HEK293 (cell line): ENCODE measurements around the gene SMIM36.

Experiments
- CTCF ChIA-PET: fragments of 350-600 bp; formaldehyde crosslinking; extraction: SDS; loops from one replicate; lab custom pipeline; 2021; ENCODE audit warnings: antibody characterized with exemption; lab: Yijun Ruan, JAX
- POLR2A ChIA-PET: fragments of 300-600 bp; formaldehyde crosslinking; extraction: SDS; loops from one replicate; lab custom pipeline; 2020; ENCODE audit warnings: antibody characterized with exemption, inconsistent platforms; lab: Yijun Ruan, JAX
- H3K27ac ChIP-seq: fragments of 200-500 bp; sonication (Bioruptor generic); 2 replicates; pipeline ENCODE4 v1.5.1; 2014; ENCODE audit warnings: low read depth, low read length, control low read depth, inconsistent platforms; ENCODE audit errors: extremely low read depth
- H3K36me3 ChIP-seq, 2 experiments: fragments of 200-500 bp in 1 of 2; sonication (Bioruptor generic) in 1 of 2; 1 replicate in 1 of 2; 2 replicates in 1 of 2; pipeline ENCODE4 v1.5.1; 2014 to 2017; ENCODE audit warnings: inconsistent platforms in 2 of 2, low read length in 2 of 2; ENCODE audit not compliant: control insufficient read depth in 2 of 2, insufficient read depth in 1 of 2
- H3K4me1 ChIP-seq: fragments of 200-500 bp; sonication (Bioruptor generic); 2 replicates; pipeline ENCODE4 v1.5.1; 2014; ENCODE audit warnings: mild to moderate bottlenecking, low read length, inconsistent platforms; ENCODE audit not compliant: control insufficient read depth, insufficient read depth
- H3K4me3 ChIP-seq: 2 replicates; pipeline ENCODE4 v1.5.1; 2011; ENCODE audit warnings: low read depth, mild to moderate bottlenecking, control low read depth, low read length, moderate library complexity
- H3K9me3 ChIP-seq: fragments of 200-500 bp; sonication (Bioruptor generic); 2 replicates; pipeline ENCODE4 v1.5.1; 2014; ENCODE audit warnings: low read depth, low read length, inconsistent platforms; ENCODE audit not compliant: control insufficient read depth, insufficient read depth
- ATF2 ChIP-seq: fragments of 450-650 bp; formaldehyde crosslinking; IDR thresholded peaks from 2 replicates; pipeline ENCODE4 v1.5.1; 2016; ENCODE audit warnings: missing biosample characterization, missing genetic modification characterization, low read depth
- BCL11B ChIP-seq: fragments of 450-650 bp; formaldehyde crosslinking; IDR thresholded peaks from 2 replicates; pipeline ENCODE4 v1.5.1; 2016; ENCODE audit warnings: low read depth, missing biosample characterization, missing genetic modification characterization
- SCRT1 ChIP-seq: fragments of 450-650 bp; formaldehyde crosslinking; IDR thresholded peaks from 2 replicates; pipeline ENCODE4 v1.5.1; 2016; ENCODE audit warnings: missing biosample characterization, missing genetic modification characterization, borderline replicate concordance
- YY2 ChIP-seq: fragments of 450-650 bp; formaldehyde crosslinking; IDR thresholded peaks from 2 replicates; pipeline ENCODE4 v1.5.1; 2016; ENCODE audit warnings: missing biosample characterization, missing genetic modification characterization
- ZBTB21 ChIP-seq: fragments of 450-650 bp; formaldehyde crosslinking; IDR thresholded peaks from 2 replicates; pipeline ENCODE4 v1.5.1; 2017; ENCODE audit warnings: missing biosample characterization, missing genetic modification characterization
- ZNF114 ChIP-seq: fragments of 450-650 bp; formaldehyde crosslinking; IDR thresholded peaks from 2 replicates; pipeline ENCODE4 v1.5.0; 2017; ENCODE audit warnings: missing biosample characterization, missing genetic modification characterization
- ZNF211 ChIP-seq: fragments of 450-650 bp; formaldehyde crosslinking; IDR thresholded peaks from 2 replicates; pipeline ENCODE4 v1.5.1; 2016; ENCODE audit warnings: low read depth, missing biosample characterization, missing genetic modification characterization
- ZNF23 ChIP-seq: fragments of 450-650 bp; formaldehyde crosslinking; IDR thresholded peaks from 2 replicates; pipeline ENCODE4 v1.5.1; 2016; ENCODE audit warnings: missing biosample characterization, missing genetic modification characterization, borderline replicate concordance
- ZNF248 ChIP-seq: fragments of 450-650 bp; formaldehyde crosslinking; IDR thresholded peaks from 2 replicates; pipeline ENCODE4 v1.5.1; 2017; ENCODE audit warnings: missing biosample characterization, missing genetic modification characterization
- ZNF350 ChIP-seq: fragments of 450-650 bp; formaldehyde crosslinking; IDR thresholded peaks from 2 replicates; pipeline ENCODE4 v1.5.0; 2017; ENCODE audit warnings: missing biosample characterization, mild to moderate bottlenecking, missing genetic modification characterization
- ZNF404 ChIP-seq: fragments of 450-650 bp; formaldehyde crosslinking; IDR thresholded peaks from 2 replicates; pipeline ENCODE4 v1.5.1; 2017; ENCODE audit warnings: missing biosample characterization, missing genetic modification characterization
- ZNF433 ChIP-seq: fragments of 450-650 bp; formaldehyde crosslinking; IDR thresholded peaks from 2 replicates; pipeline ENCODE4 v1.5.1; 2016; ENCODE audit warnings: missing biosample characterization, missing genetic modification characterization, low read depth
- ZNF621 ChIP-seq: fragments of 450-650 bp; formaldehyde crosslinking; IDR thresholded peaks from 2 replicates; pipeline ENCODE4 v1.5.1; 2017; ENCODE audit warnings: missing biosample characterization, missing genetic modification characterization
- ZNF776 ChIP-seq: fragments of 450-650 bp; formaldehyde crosslinking; IDR thresholded peaks from 2 replicates; pipeline ENCODE4 v1.5.0; 2017; ENCODE audit warnings: missing biosample characterization, missing genetic modification characterization, borderline replicate concordance
- ZXDB ChIP-seq: fragments of 450-650 bp; formaldehyde crosslinking; IDR thresholded peaks from 2 replicates; pipeline ENCODE4 v1.5.1; 2016; ENCODE audit warnings: missing biosample characterization, missing genetic modification characterization
- TF ChIP-seq, protein P1 (sequence below): fragments of 450-650 bp; formaldehyde crosslinking; IDR thresholded peaks from 2 replicates; pipeline ENCODE4 v1.5.1; 2016; ENCODE audit warnings: missing biosample characterization, missing genetic modification characterization
- TF ChIP-seq, protein P2 (sequence below): fragments of 450-650 bp; formaldehyde crosslinking; IDR thresholded peaks from 2 replicates; pipeline ENCODE4 v1.5.1; 2016; ENCODE audit warnings: missing biosample characterization, missing genetic modification characterization

SMIM36 gene

DNA sequence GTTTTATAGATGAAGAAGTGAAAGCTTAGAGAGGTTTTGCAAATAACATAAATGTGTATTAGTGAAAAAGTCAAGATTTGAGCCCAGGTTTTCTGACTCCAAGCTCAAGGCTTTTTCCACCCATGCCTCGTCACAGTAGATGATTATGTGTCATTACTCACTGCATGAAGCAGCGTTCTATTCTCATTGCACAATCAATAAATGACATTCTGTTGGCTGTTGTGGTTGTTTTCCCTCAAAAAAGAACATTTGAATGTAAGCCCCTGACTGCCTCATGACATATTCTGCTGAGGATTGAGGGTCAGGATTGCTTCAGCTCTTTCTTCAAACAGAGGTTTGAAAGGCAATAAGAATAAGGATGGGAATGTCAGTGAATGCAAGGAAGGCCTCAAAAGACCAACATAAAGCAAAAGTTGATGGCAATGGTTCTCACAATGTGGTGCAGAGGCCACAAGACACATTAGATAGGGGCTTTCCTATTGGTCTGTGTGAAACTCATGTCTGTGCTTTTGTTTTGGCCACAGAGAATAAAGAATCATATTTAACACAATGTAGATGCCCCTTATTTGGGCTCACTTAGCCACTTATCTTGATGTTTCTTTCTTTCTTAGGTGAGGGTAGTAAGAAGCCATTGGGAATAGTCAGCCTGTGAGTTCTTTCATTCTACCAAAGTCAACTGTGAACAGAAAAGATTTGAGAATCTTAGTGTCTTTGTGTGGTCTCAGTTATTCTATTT, 84.2 kb downstream of the SMIM36 start:
- H3K4me1 ChIP-seq, result peaks cover 7% of the 10 kb centered on the region
- no peaks in the 10 kb centered on the region for H3K9me3 ChIP-seq
- no peaks in the 10 kb centered on the region for H3K36me3 ChIP-seq
- CTCF ChIA-PET, result interaction anchor here (0.7 kb wide), 1 partner anchor 19 kb away, joined by 3 read pairs; no protein-coding TSS in a partner anchor
- H3K27ac ChIP-seq, result no peak overlapping the region
- no peak for TF ChIP-seq ZNF350 (tag by site-specific recombination)
- TF ChIP-seq BCL11B, result no peak
- H3K4me3 ChIP-seq, result no peak overlapping the region
- POLR2A ChIA-PET, result no interaction called here

- CTCF ChIA-PET, result interaction anchor here (0.5 to 2.4 kb wide), 3 partner anchors 68 to 311 kb away, joined by 3 to 7 read pairs (median 3); no protein-coding TSS in a partner anchor
- Histone ChIP-seq H3K27ac (no peak overlapping the region), H3K4me3 (no peak overlapping the region), H3K4me1 (peaks cover 6% of the 10 kb centered on the region), H3K36me3 (no peaks in the 10 kb centered on the region), H3K9me3 (no peaks in the 10 kb centered on the region)
- POLR2A ChIA-PET, result no interaction called here
- TF ChIP-seq ZNF433 (tag by site-specific recombination) (no peak), ZNF776 (no peak), ZNF114 (no peak), SCRT1 (tag by site-specific recombination) (no peak), ZNF211 (tag by site-specific recombination) (no peak), ZXDB (tag by site-specific recombination) (no peak), ZNF621 (no peak), YY2 (no peak), ATF2 (tag by site-specific recombination) (no peak), ZBTB21 (tag by site-specific recombination) (no peak), ZNF23 (no peak), ZNF248 (tag by site-specific recombination) (no peak), ZNF404 (tag by site-specific recombination) (no peak)
- TF ChIP-seq, protein P1, sequence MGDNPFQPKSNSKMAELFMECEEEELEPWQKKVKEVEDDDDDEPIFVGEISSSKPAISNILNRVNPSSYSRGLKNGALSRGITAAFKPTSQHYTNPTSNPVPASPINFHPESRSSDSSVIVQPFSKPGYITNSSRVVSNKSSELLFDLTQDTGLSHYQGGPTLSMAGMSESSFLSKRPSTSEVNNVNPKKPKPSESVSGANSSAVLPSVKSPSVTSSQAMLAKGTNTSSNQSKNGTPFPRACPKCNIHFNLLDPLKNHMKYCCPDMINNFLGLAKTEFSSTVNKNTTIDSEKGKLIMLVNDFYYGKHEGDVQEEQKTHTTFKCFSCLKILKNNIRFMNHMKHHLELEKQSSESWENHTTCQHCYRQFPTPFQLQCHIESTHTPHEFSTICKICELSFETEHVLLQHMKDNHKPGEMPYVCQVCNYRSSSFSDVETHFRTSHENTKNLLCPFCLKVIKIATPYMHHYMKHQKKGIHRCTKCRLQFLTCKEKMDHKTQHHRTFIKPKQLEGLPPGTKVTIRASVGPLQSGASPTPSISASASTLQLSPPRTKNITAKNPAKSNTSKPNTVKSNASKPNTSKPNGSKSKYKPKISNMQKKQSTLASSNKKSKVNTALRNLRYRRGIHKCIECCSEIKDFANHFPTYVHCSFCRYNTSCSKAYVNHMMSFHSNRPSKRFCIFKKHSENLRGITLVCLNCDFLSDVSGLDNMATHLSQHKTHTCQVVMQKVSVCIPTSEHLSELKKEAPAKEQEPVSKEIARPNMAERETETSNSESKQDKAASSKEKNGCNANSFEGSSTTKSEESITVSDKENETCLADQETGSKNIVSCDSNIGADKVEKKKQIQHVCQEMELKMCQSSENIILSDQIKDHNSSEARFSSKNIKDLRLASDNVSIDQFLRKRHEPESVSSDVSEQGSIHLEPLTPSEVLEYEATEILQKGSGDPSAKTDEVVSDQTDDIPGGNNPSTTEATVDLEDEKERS (tag by site-specific recombination), result no peak
- TF ChIP-seq, protein P2, sequence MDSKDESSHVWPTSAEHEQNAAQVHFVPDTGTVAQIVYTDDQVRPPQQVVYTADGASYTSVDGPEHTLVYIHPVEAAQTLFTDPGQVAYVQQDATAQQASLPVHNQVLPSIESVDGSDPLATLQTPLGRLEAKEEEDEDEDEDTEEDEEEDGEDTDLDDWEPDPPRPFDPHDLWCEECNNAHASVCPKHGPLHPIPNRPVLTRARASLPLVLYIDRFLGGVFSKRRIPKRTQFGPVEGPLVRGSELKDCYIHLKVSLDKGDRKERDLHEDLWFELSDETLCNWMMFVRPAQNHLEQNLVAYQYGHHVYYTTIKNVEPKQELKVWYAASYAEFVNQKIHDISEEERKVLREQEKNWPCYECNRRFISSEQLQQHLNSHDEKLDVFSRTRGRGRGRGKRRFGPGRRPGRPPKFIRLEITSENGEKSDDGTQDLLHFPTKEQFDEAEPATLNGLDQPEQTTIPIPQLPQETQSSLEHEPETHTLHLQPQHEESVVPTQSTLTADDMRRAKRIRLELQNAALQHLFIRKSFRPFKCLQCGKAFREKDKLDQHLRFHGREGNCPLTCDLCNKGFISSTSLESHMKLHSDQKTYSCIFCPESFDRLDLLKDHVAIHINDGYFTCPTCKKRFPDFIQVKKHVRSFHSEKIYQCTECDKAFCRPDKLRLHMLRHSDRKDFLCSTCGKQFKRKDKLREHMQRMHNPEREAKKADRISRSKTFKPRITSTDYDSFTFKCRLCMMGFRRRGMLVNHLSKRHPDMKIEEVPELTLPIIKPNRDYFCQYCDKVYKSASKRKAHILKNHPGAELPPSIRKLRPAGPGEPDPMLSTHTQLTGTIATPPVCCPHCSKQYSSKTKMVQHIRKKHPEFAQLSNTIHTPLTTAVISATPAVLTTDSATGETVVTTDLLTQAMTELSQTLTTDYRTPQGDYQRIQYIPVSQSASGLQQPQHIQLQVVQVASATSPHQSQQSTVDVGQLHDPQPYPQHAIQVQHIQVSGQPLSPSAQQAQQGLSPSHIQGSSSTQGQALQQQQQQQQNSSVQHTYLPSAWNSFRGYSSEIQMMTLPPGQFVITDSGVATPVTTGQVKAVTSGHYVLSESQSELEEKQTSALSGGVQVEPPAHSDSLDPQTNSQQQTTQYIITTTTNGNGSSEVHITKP (tag by site-specific recombination), result no peak
Observed at GRCh38 chr17:55424893-55425540, 86.2 kb downstream of the SMIM36 start.
